Astrocyte (in vitro differentiated cells and primary cell): ENCODE data around the gene TAF3. TPM values are rescaled to one million over a fixed set of nuclear protein-coding genes. Genes with fewer than 3 reads are reported as not detected.
A peak's percentile ranks its signal among the peaks of the same experiment; 100 is the strongest.

Experiments
- DNase-seq: peaks from one replicate; pipeline ENCODE4 v3.0.0-alpha.2; 2010; ENCODE audit warnings: low read depth
- FAIRE-seq: peaks from 2 replicates; lab custom pipeline; 2011; peaks lifted over from hg19 to GRCh38; lab: Jason Lieb, UNC
- H2AFZ ChIP-seq: 2 replicates; pipeline ENCODE4 v1.6.0; 2012; ENCODE audit warnings: low read depth, low read length, inconsistent platforms
- H3K27ac ChIP-seq: 2 replicates; pipeline ENCODE4 v1.5.1; 2011; ENCODE audit warnings: low read depth, low read length, inconsistent platforms
- H3K27me3 ChIP-seq: 2 replicates; pipeline ENCODE4 v1.6.0; 2011; ENCODE audit warnings: low read length, inconsistent platforms; ENCODE audit not compliant: insufficient read depth
- H3K36me3 ChIP-seq: 2 replicates; pipeline ENCODE4 v1.5.1; 2011; ENCODE audit warnings: low read length, inconsistent platforms; ENCODE audit not compliant: insufficient read depth
- H3K4me1 ChIP-seq: 2 replicates; pipeline ENCODE4 v1.5.1; 2011; ENCODE audit warnings: low read length, inconsistent platforms; ENCODE audit not compliant: insufficient read depth
- H3K4me2 ChIP-seq: 2 replicates; pipeline ENCODE4 v1.6.0; 2012; ENCODE audit warnings: low read length, inconsistent platforms
- H3K4me3 ChIP-seq: 2 replicates; pipeline ENCODE4 v1.5.1; 2011; ENCODE audit warnings: low read depth, mild to moderate bottlenecking, low read length, inconsistent platforms; ENCODE audit not compliant: insufficient read depth
- H3K79me2 ChIP-seq: 2 replicates; pipeline ENCODE4 v1.6.0; 2012; ENCODE audit warnings: mild to moderate bottlenecking, low read length, inconsistent platforms; ENCODE audit not compliant: insufficient read depth
- H3K9ac ChIP-seq: 2 replicates; pipeline ENCODE4 v1.6.0; 2012; ENCODE audit warnings: mild to moderate bottlenecking, low read length, inconsistent platforms
- H3K9me3 ChIP-seq: 2 replicates; pipeline ENCODE4 v1.5.1; 2012; ENCODE audit warnings: low read depth, mild to moderate bottlenecking, low read length, inconsistent platforms; ENCODE audit not compliant: insufficient read depth
- H4K20me1 ChIP-seq: 2 replicates; pipeline ENCODE4 v1.6.0; 2012; ENCODE audit warnings: low read length, inconsistent platforms; ENCODE audit not compliant: insufficient read depth
- H3K27ac Mint-ChIP-seq: one replicate; pipeline ENCODE4 v1.8.0; 2021; ENCODE audit warnings: mild to moderate bottlenecking, mixed read lengths; ENCODE audit not compliant: unreplicated experiment
- H3K27me3 Mint-ChIP-seq: one replicate; pipeline ENCODE4 v1.8.0; 2021; ENCODE audit warnings: low read depth, mixed read lengths; ENCODE audit not compliant: unreplicated experiment
- H3K36me3 Mint-ChIP-seq: one replicate; pipeline ENCODE4 v1.8.0; 2021; ENCODE audit warnings: low read depth, mixed read lengths; ENCODE audit not compliant: unreplicated experiment
- H3K4me1 Mint-ChIP-seq: one replicate; pipeline ENCODE4 v1.8.0; 2021; ENCODE audit warnings: low read depth, mixed read lengths; ENCODE audit not compliant: unreplicated experiment
- H3K4me3 Mint-ChIP-seq: one replicate; pipeline ENCODE4 v1.8.0; 2021; ENCODE audit warnings: mild to moderate bottlenecking, moderate library complexity, mixed read lengths; ENCODE audit not compliant: unreplicated experiment
- H3K9me3 Mint-ChIP-seq: one replicate; pipeline ENCODE4 v1.8.0; 2021; ENCODE audit warnings: mild to moderate bottlenecking, mixed read lengths; ENCODE audit not compliant: unreplicated experiment
- CTCF ChIP-seq: IDR thresholded peaks from 2 replicates; pipeline ENCODE4 v1.5.1; 2011; ENCODE audit warnings: low read depth, mild to moderate bottlenecking, inconsistent platforms, low read length, moderate library complexity; ENCODE audit not compliant: insufficient read depth
- EZH2 ChIP-seq: IDR thresholded peaks from 2 replicates; pipeline ENCODE4 v1.6.1; 2012; ENCODE audit warnings: mild to moderate bottlenecking, low read length, inconsistent platforms; ENCODE audit not compliant: insufficient read depth
- total RNA-seq: library from RNA; stranded (reverse); gene quantifications from 2 replicates; pipeline ENCODE4 v1.2.1, GENCODE V29; 2021

The TAF3 gene
- total RNA-seq, 1 donor from 2014 or later, result 10.2 TPM

GRCh38 chr10:7787150-7787856 is 31.0 kb upstream of the TAF3 start:
- TF ChIP-seq CTCF, result no peak
- TF ChIP-seq EZH2, result no peak
- Mint-ChIP-seq H3K4me3 (no peak overlapping the region), H3K27ac (no peak overlapping the region), H3K36me3 (peaks cover 2% of the 10 kb centered on the region), H3K27me3 (no peaks in the 10 kb centered on the region), H3K9me3 (no peaks in the 10 kb centered on the region), H3K4me1 (peaks cover 21% of the 10 kb centered on the region)
- H3K27me3 ChIP-seq, result no peaks in the 10 kb centered on the region
- peak overlapping the region; percentile 90 for H3K27ac ChIP-seq
- DNase-seq (no peak), FAIRE-seq (no peak)
- peaks cover 29% of the 10 kb centered on the region for H3K4me1 ChIP-seq
- H3K79me2 ChIP-seq, result peaks cover 100% of the 10 kb centered on the region
- peak overlapping the region; percentile 99 for H2AFZ ChIP-seq
- H3K4me3 ChIP-seq, result peak overlapping the region; percentile 100
- no peaks in the 10 kb centered on the region for H3K36me3 ChIP-seq
- H3K4me2 ChIP-seq, result peak overlapping the region; percentile 97
- peaks cover 79% of the 10 kb centered on the region for H4K20me1 ChIP-seq
- no peaks in the 10 kb centered on the region for H3K9me3 ChIP-seq
- H3K9ac ChIP-seq, result peak overlapping the region; percentile 100

GRCh38 chr10:7787857-7788638 is 30.3 kb upstream of the TAF3 start, which contains the start of the genes ATP5F1C and KIN:
Gene ATP5F1C (plus strand): TSS chr10:7788177. CDS start chr10:7788208, 31 bp downstream.
Gene KIN (minus strand): TSS chr10:7787993. CDS start chr10:7787933, 60 bp downstream.
- Mint-ChIP-seq H3K36me3 (peaks cover 2% of the 10 kb centered on the region), H3K9me3 (no peaks in the 10 kb centered on the region), H3K27me3 (no peaks in the 10 kb centered on the region), H3K4me1 (peaks cover 28% of the 10 kb centered on the region), H3K4me3 (no peak within 1 kb of the TSS), H3K27ac (no peak within 1 kb of the TSS)
- DNase-seq, result peak; percentile 84
- Histone ChIP-seq H3K4me3 (peak within 1 kb of the TSS; percentile 100), H3K9ac (peak within 1 kb of the TSS; percentile 100), H3K27me3 (no peaks in the 10 kb centered on the region), H3K79me2 (peaks cover 100% of the 10 kb centered on the region), H3K4me1 (peaks cover 33% of the 10 kb centered on the region), H2AFZ (peak within 1 kb of the TSS; percentile 99), H3K27ac (peak within 1 kb of the TSS; percentile 90), H3K36me3 (no peaks in the 10 kb centered on the region), H4K20me1 (peaks cover 82% of the 10 kb centered on the region), H3K9me3 (no peaks in the 10 kb centered on the region), H3K4me2 (peak within 1 kb of the TSS; percentile 97)
- FAIRE-seq, result no peak
- TF ChIP-seq CTCF, result no peak
- no peak for TF ChIP-seq EZH2
